ENCODE measurements around the gene TPP2. TPM values are rescaled to one million over a fixed set of nuclear protein-coding genes. Genes with fewer than 3 reads are reported as not detected.

The TPP2 gene
- total and polyA plus RNA-seq, 2 experiments from 2014 or later, result 15.0 to 47.3 TPM

GRCh38 chr13:102580552-102581169 lies 16.1 kb upstream of the TPP2 start:
- Histone ChIP-seq H3K4me2 (no peak overlapping the region), H3K27me3 (peaks cover 18% of the 10 kb centered on the region), H3K9me3 (ENCODE audit: low read depth) (no peaks in the 10 kb centered on the region), H4K20me1 (ENCODE audit: insufficient read depth, poor library complexity, severe bottlenecking) (no peaks in the 10 kb centered on the region), H2AFZ (no peak overlapping the region), H3K36me3 (replicated peaks; ENCODE audit: insufficient read depth, low read depth) (no peaks in the 10 kb centered on the region), H3K4me1 (ENCODE audit: insufficient read depth) (no peaks in the 10 kb centered on the region), H3K27ac (no peak overlapping the region), H3K4me3 (no peak overlapping the region), H3K9me2 (replicated peaks; ENCODE audit: insufficient read depth) (no peaks in the 10 kb centered on the region), H3K79me2 (no peaks in the 10 kb centered on the region)
- 7% methylated on average over 5 of the region's 5 CpGs for whole genome bisulfite sequencing (ENCODE audit: low lambda C conversion rate, missing lambda C conversion rate)
- TF ChIP-seq EZH2phosphoT487 (IDR thresholded peaks at IDR 0.05; ENCODE audit: low read depth, severe bottlenecking, unreplicated experiment), result no peak
- peak; percentile 88 for TF ChIP-seq CTCF (IDR thresholded peaks at IDR 0.05; ENCODE audit: poor library complexity)
- DNase-seq (ENCODE audit: low spot score), result peak; percentile 82

- H3K4me3 ChIP-seq, result no peak overlapping the region
- no peaks in the 10 kb centered on the region for H3K4me1 ChIP-seq (ENCODE audit: insufficient read depth)
- no peak for TF ChIP-seq EZH2 (IDR thresholded peaks at IDR 0.05; ENCODE audit: borderline replicate concordance)
- no peak for TF ChIP-seq CTCF (IDR thresholded peaks at IDR 0.05; ENCODE audit: poor library complexity)
- no peak for TF ChIP-seq EZH2phosphoT487 (IDR thresholded peaks at IDR 0.05; ENCODE audit: low read depth, severe bottlenecking, unreplicated experiment)
- H4K20me1 ChIP-seq (ENCODE audit: insufficient read depth, poor library complexity, severe bottlenecking), result no peaks in the 10 kb centered on the region
- no peak overlapping the region for H2AFZ ChIP-seq
- H3K36me3 ChIP-seq (replicated peaks; ENCODE audit: insufficient read depth, low read depth), result no peaks in the 10 kb centered on the region
- DNase-seq (ENCODE audit: low spot score), result no peak
- no peaks in the 10 kb centered on the region for H3K9me2 ChIP-seq (replicated peaks; ENCODE audit: insufficient read depth)
- no peaks in the 10 kb centered on the region for H3K79me2 ChIP-seq
- H3K27ac ChIP-seq, result no peak overlapping the region
- no peak overlapping the region for H3K4me2 ChIP-seq
- H3K9me3 ChIP-seq (ENCODE audit: low read depth), result no peaks in the 10 kb centered on the region
- H3K27me3 ChIP-seq, result peaks cover 18% of the 10 kb centered on the region
Measured at GRCh38 chr13:102582256-102582655, 14.5 kb upstream of the TPP2 start.

- DNase-seq (ENCODE audit: low spot score), result no peak
- H3K27me3 ChIP-seq, result peaks cover 18% of the 10 kb centered on the region
- H4K20me1 ChIP-seq (ENCODE audit: insufficient read depth, poor library complexity, severe bottlenecking), result no peaks in the 10 kb centered on the region
- H3K9me2 ChIP-seq (replicated peaks; ENCODE audit: insufficient read depth), result no peaks in the 10 kb centered on the region
- WGBS (ENCODE audit: low lambda C conversion rate, missing lambda C conversion rate), result 70% methylated on average over 3 of the region's 3 CpGs
- no peak for TF ChIP-seq EZH2phosphoT487 (IDR thresholded peaks at IDR 0.05; ENCODE audit: low read depth, severe bottlenecking, unreplicated experiment)
- no peak for TF ChIP-seq CTCF (IDR thresholded peaks at IDR 0.05; ENCODE audit: poor library complexity)
- no peak for TF ChIP-seq EZH2 (IDR thresholded peaks at IDR 0.05; ENCODE audit: borderline replicate concordance)
- no peaks in the 10 kb centered on the region for H3K36me3 ChIP-seq (replicated peaks; ENCODE audit: insufficient read depth, low read depth)
- no peaks in the 10 kb centered on the region for H3K79me2 ChIP-seq
- no peaks in the 10 kb centered on the region for H3K9me3 ChIP-seq (ENCODE audit: low read depth)
- no peak overlapping the region for H3K4me2 ChIP-seq
- H2AFZ ChIP-seq, result no peak overlapping the region
- no peak overlapping the region for H3K4me3 ChIP-seq
- no peak overlapping the region for H3K27ac ChIP-seq
- H3K4me1 ChIP-seq (ENCODE audit: insufficient read depth), result no peaks in the 10 kb centered on the region
Measured at GRCh38 chr13:102584434-102584833, 12.4 kb upstream of the TPP2 start.

- H3K79me2 ChIP-seq, result no peaks in the 10 kb centered on the region
- H3K4me1 ChIP-seq (ENCODE audit: insufficient read depth), result no peaks in the 10 kb centered on the region
- H3K4me2 ChIP-seq, result no peak overlapping the region
- 92% methylated on average over 3 of the region's 3 CpGs for WGBS (ENCODE audit: low lambda C conversion rate, missing lambda C conversion rate)
- no peaks in the 10 kb centered on the region for H3K9me2 ChIP-seq (replicated peaks; ENCODE audit: insufficient read depth)
- H3K27me3 ChIP-seq, result peaks cover 18% of the 10 kb centered on the region
- no peak overlapping the region for H2AFZ ChIP-seq
- H3K4me3 ChIP-seq, result no peak overlapping the region
- no peak for TF ChIP-seq EZH2phosphoT487 (IDR thresholded peaks at IDR 0.05; ENCODE audit: low read depth, severe bottlenecking, unreplicated experiment)
- no peak for TF ChIP-seq CTCF (IDR thresholded peaks at IDR 0.05; ENCODE audit: poor library complexity)
- TF ChIP-seq EZH2 (IDR thresholded peaks at IDR 0.05; ENCODE audit: borderline replicate concordance), result no peak
- H3K36me3 ChIP-seq (replicated peaks; ENCODE audit: insufficient read depth, low read depth), result no peaks in the 10 kb centered on the region
- no peak overlapping the region for H3K27ac ChIP-seq
- no peaks in the 10 kb centered on the region for H4K20me1 ChIP-seq (ENCODE audit: insufficient read depth, poor library complexity, severe bottlenecking)
- DNase-seq (ENCODE audit: low spot score), result no peak
- H3K9me3 ChIP-seq (ENCODE audit: low read depth), result no peaks in the 10 kb centered on the region
Measured at GRCh38 chr13:102586615-102587014, 10.2 kb upstream of the TPP2 start.
